Inflammatory macrophage treated with lipopolysaccharide for 1 hour (primary cell): ENCODE results near the gene FBXO9.
A peak's percentile ranks its signal among the peaks of the same experiment; 100 is the strongest.
"Not testable (repeated sequence)": the region's sequence is repeated elsewhere in the genome, so short reads cannot be mapped to it uniquely, and the experiment has no call there.

Experiments
- DNase-seq, 2 donors: peaks; one replicate each; pipeline ENCODE4 v3.0.0-alpha.2; 2020 to 2022

The FBXO9 gene

GRCh38 chr6:53048431-53049195, 16.6 kb upstream of the FBXO9 start:
- no peak for DNase-seq

- DNase-seq: no peak
Observed at GRCh38 chr6:53049415-53049814, 15.8 kb upstream of the FBXO9 start.

- DNase-seq: not testable (repeated sequence)
Observed at GRCh38 chr6:53052152-53052551, 13.1 kb upstream of the FBXO9 start.

- DNase-seq: no peak
Observed at GRCh38 chr6:53054532-53054931, 10.7 kb upstream of the FBXO9 start.

GRCh38 chr6:53055873-53056272, 9.3 kb upstream of the FBXO9 start:
- no peak for DNase-seq

- DNase-seq: no peak
Observed at GRCh38 chr6:53056273-53056672, 8.9 kb upstream of the FBXO9 start.

GRCh38 chr6:53058388-53059195, 6.6 kb upstream of the FBXO9 start:
- no peak for DNase-seq

GRCh38 chr6:53059648-53060589, 5.3 kb upstream of the FBXO9 start:
- no peak for DNase-seq

- no peak for DNase-seq
Observed at GRCh38 chr6:53062169-53062539, 3.0 kb upstream of the FBXO9 start.

GRCh38 chr6:53064255-53064654, 949 bp upstream of the FBXO9 start:
- not testable (repeated sequence) for DNase-seq

GRCh38 chr6:53064726-53065265, 408 bp upstream of the FBXO9 start:
- peak; percentile 95 to 96 for DNase-seq

- DNase-seq: peak; percentile 13 to 26
Observed at GRCh38 chr6:53066077-53066417, 843 bp downstream of the FBXO9 start.

GRCh38 chr6:53066874-53067706, 1.9 kb downstream of the FBXO9 start:
- DNase-seq: no peak

- DNase-seq: peak; percentile 61 to 82
Observed at GRCh38 chr6:53067849-53068361, 2.7 kb downstream of the FBXO9 start.

GRCh38 chr6:53069427-53069826, 4.2 kb downstream of the FBXO9 start:
- DNase-seq: no peak

- peak in 1 of 2 donors; percentile 5 for DNase-seq
Observed at GRCh38 chr6:53070806-53071205, 5.6 kb downstream of the FBXO9 start.

- DNase-seq: no peak
Observed at GRCh38 chr6:53074347-53074746, 9.1 kb downstream of the FBXO9 start.

GRCh38 chr6:53080813-53081212, 15.6 kb downstream of the FBXO9 start:
- no peak for DNase-seq

- no peak for DNase-seq
Observed at GRCh38 chr6:53086302-53086701, 21.1 kb downstream of the FBXO9 start.

GRCh38 chr6:53089948-53090347, 24.7 kb downstream of the FBXO9 start:
- no peak for DNase-seq

- DNase-seq: no peak
Observed at GRCh38 chr6:53090576-53090975, 25.4 kb downstream of the FBXO9 start.

GRCh38 chr6:53095270-53095669, 30.1 kb downstream of the FBXO9 start:
- no peak for DNase-seq
